Coronary artery (tissue), 2 donors: ENCODE results near the gene ZNF136.

Experiments used
- DNase-seq: peaks from one replicate; pipeline ENCODE4 v3.0.0-alpha.2; 2017; ENCODE audit warnings: low spot score
- H3K27ac ChIP-seq, 2 donors: fragments of 200-600 bp; sonication (generic); one replicate each; pipeline ENCODE4 v1.5.1; 2016 to 2019
- H3K4me3 ChIP-seq: fragments of 200-600 bp; sonication (generic); 2 replicates; pipeline ENCODE4 v1.5.1; 2016; ENCODE audit warnings: mild to moderate bottlenecking, moderate library complexity
- CTCF ChIP-seq: fragments of 200-600 bp; sonication (generic); IDR thresholded peaks from one replicate; pipeline ENCODE4 v1.5.1; 2019; ENCODE audit warnings: antibody characterized with exemption

Gene ZNF136

GRCh38 chr19:12156223-12157058, 6.5 kb upstream of the ZNF136 start, which contains the start of gene ZNF625:
ZNF625 (minus strand) TSS chr19:12156734; CDS start chr19:12156558, 176 bp downstream.
- H3K27ac ChIP-seq, result peak within 1 kb of the TSS; percentile 50 to 89
- no peak for TF ChIP-seq CTCF
- DNase-seq, result peak; percentile 91
- H3K4me3 ChIP-seq, result peak within 1 kb of the TSS; percentile 92

GRCh38 chr19:12159773-12160414, 3.0 kb upstream of the ZNF136 start:
- DNase-seq, result no peak
- no peak for TF ChIP-seq CTCF
- Histone ChIP-seq H3K4me3 (no peak overlapping the region), H3K27ac (no peak overlapping the region)

GRCh38 chr19:12162513-12162881, 399 bp upstream of the ZNF136 start:
- no peak for DNase-seq
- Histone ChIP-seq H3K27ac (peak overlapping the region; percentile 94 to 98), H3K4me3 (peak overlapping the region; percentile 88)
- no peak for TF ChIP-seq CTCF

GRCh38 chr19:12163826-12164225, 930 bp downstream of the ZNF136 start:
- DNase-seq, result no peak
- peak overlapping the region; percentile 88 for H3K4me3 ChIP-seq
- no peak for TF ChIP-seq CTCF
- peak overlapping the region; percentile 94 to 98 for H3K27ac ChIP-seq

GRCh38 chr19:12166626-12167025, 3.7 kb downstream of the ZNF136 start:
- TF ChIP-seq CTCF, result no peak
- Histone ChIP-seq H3K4me3 (no peak overlapping the region), H3K27ac (peak overlapping the region in 1 of 2 donors; percentile 7)
- no peak for DNase-seq

- H3K4me3 ChIP-seq, result no peak overlapping the region
- DNase-seq, result no peak
- TF ChIP-seq CTCF, result no peak
- H3K27ac ChIP-seq, result no peak overlapping the region
Measured at GRCh38 chr19:12180377-12180776, 17.5 kb downstream of the ZNF136 start.

- Histone ChIP-seq H3K27ac (no peak overlapping the region), H3K4me3 (peak overlapping the region; percentile 13)
- no peak for TF ChIP-seq CTCF
- no peak for DNase-seq
Measured at GRCh38 chr19:12187625-12188024, 24.7 kb downstream of the ZNF136 start.
